T-helper 2 cell treated with Interferon-gamma antibody and Interleukin-4, amounts not matched to agents 5 μg/mL and 100 μg/mL, for 36 hours (primary cell): ENCODE data around the gene SERPINF2.

Experiments
- DNase-seq: peaks from one replicate; pipeline ENCODE4 v3.0.0; 2021; ENCODE audit warnings: low spot score
- H3K27ac Mint-ChIP-seq: one replicate; pipeline ENCODE4 v1.8.0; 2021; ENCODE audit warnings: mild to moderate bottlenecking, mixed read lengths
- H3K27me3 Mint-ChIP-seq: one replicate; pipeline ENCODE4 v1.8.0; 2021; ENCODE audit warnings: low read depth, mixed read lengths
- H3K36me3 Mint-ChIP-seq: one replicate; pipeline ENCODE4 v1.8.0; 2021; ENCODE audit warnings: low read depth, mixed read lengths
- H3K4me1 Mint-ChIP-seq: one replicate; pipeline ENCODE4 v1.8.0; 2021; ENCODE audit warnings: low read depth, mixed read lengths
- H3K4me3 Mint-ChIP-seq: one replicate; pipeline ENCODE4 v1.8.0; 2022; ENCODE audit warnings: mild to moderate bottlenecking, moderate library complexity, mixed read lengths
- H3K9me3 Mint-ChIP-seq: one replicate; pipeline ENCODE4 v1.8.0; 2021; ENCODE audit warnings: mixed read lengths

Gene SERPINF2

DNA sequence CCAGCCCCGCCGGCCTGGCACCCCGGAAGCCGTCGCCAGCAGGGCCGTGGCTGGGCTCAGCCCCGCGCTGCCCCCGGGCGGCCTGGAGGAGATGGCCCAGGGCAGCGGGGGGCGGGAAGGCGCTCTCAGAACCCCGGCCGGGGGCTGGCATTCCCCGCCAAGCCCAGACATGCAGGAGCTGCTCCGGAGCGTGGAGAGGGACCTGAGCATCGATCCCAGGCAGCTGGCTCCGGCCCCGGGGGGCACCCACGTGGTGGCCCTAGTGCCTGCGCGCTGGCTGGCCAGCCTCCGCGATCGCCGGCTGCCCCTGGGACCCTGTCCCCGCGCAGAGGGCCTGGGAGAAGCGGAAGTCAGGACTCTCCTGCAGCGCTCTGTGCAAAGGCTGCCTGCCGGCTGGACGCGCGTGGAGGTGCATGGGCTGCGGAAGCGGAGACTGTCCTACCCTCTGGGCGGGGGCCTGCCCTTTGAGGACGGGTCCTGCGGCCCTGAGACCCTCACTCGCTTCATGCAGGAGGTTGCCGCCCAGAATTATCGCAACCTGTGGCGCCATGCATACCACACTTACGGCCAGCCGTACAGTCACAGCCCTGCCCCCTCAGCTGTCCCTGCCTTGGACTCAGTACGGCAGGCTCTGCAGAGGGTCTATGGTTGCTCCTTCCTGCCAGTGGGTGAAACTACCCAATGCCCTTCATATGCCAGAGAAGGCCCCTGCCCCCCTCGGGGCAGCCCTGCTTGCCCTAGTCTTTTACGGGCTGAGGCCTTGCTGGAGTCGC is 17.6 kb upstream of the SERPINF2 start:
- H3K4me3 Mint-ChIP-seq, result peak overlapping the region; percentile 80
- peaks cover 23% of the 10 kb centered on the region for H3K4me1 Mint-ChIP-seq
- H3K36me3 Mint-ChIP-seq, result peaks cover 17% of the 10 kb centered on the region
- no peaks in the 10 kb centered on the region for H3K9me3 Mint-ChIP-seq
- peak overlapping the region; percentile 71 for H3K27ac Mint-ChIP-seq
- DNase-seq, result no peak
- no peaks in the 10 kb centered on the region for H3K27me3 Mint-ChIP-seq

DNA sequence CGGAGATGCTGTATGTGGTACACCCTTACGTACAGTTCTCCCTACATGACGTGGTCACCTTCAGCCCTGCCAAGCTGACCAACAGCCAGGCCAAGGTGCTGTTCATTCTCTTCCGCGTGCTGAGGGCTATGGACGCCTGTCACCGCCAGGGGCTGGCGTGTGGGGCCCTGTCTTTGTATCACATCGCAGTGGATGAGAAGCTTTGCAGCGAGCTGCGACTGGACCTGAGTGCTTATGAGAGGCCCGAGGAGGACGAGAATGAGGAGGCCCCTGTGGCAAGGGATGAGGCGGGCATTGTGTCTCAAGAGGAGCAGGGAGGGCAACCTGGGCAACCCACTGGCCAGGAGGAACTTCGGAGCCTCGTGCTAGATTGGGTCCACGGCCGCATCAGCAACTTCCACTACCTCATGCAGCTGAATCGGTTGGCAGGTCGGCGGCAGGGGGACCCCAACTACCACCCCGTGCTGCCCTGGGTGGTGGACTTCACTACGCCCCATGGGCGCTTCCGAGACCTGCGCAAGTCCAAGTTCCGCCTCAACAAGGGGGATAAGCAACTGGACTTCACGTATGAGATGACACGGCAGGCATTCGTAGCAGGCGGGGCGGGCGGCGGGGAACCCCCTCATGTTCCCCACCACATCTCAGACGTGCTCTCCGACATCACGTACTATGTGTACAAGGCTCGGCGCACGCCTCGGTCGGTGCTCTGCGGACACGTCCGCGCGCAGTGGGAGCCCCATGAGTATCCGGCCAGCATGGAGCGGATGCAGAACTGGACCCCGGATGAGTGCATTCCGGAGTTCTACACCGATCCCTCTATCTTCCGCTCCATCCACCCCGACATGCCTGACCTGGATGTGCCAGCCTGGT is 16.8 kb upstream of the SERPINF2 start:
- peaks cover 17% of the 10 kb centered on the region for H3K36me3 Mint-ChIP-seq
- DNase-seq, result no peak
- H3K27ac Mint-ChIP-seq, result peak overlapping the region; percentile 71
- no peaks in the 10 kb centered on the region for H3K9me3 Mint-ChIP-seq
- peaks cover 18% of the 10 kb centered on the region for H3K4me1 Mint-ChIP-seq
- no peaks in the 10 kb centered on the region for H3K27me3 Mint-ChIP-seq
- peak overlapping the region; percentile 80 for H3K4me3 Mint-ChIP-seq

DNA sequence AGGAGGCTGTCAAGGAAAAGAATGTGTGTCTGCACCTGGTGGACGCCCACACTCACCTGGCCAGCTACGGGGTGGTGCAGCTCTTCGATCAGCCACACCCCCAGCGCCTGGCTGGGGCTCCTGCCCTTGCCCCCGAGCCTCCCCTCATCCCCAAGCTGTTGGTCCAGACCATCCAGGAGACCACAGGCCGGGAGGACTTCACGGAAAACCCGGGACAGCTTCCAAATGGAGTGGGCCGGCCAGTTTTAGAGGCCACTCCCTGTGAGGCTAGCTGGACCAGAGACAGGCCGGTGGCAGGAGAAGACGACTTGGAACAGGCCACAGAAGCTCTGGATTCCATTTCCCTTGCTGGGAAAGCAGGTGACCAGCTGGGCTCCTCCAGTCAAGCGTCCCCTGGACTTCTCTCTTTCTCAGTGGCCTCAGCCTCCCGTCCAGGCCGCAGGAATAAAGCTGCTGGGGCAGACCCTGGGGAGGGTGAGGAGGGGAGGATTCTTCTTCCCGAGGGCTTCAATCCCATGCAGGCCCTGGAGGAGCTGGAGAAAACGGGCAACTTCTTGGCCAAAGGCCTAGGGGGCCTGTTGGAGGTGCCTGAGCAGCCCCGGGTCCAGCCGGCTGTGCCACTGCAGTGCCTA is 15.9 kb upstream of the SERPINF2 start:
- Mint-ChIP-seq H3K4me1 (peaks cover 16% of the 10 kb centered on the region), H3K4me3 (no peak overlapping the region), H3K9me3 (no peaks in the 10 kb centered on the region), H3K36me3 (peaks cover 17% of the 10 kb centered on the region), H3K27me3 (no peaks in the 10 kb centered on the region), H3K27ac (no peak overlapping the region)
- DNase-seq, result no peak

DNA sequence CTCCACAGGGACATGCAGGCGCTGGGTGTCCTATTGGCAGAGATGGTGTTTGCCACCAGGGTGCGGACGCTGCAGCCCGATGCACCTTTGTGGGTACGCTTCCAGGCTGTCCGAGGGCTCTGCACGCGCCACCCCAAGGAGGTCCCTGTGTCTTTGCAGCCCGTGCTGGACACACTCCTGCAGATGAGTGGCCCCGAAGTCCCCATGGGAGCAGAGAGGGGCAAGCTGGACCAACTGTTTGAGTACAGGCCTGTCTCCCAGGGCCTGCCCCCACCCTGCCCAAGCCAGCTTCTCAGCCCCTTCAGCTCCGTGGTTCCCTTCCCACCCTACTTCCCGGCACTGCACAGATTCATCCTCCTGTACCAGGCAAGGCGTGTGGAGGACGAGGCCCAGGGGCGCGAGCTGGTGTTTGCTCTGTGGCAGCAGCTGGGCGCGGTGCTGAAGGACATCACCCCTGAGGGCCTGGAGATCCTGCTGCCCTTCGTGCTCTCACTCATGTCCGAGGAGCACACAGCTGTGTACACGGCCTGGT is 15.3 kb upstream of the SERPINF2 start:
- no peak overlapping the region for H3K27ac Mint-ChIP-seq
- no peak overlapping the region for H3K4me3 Mint-ChIP-seq
- H3K27me3 Mint-ChIP-seq, result no peaks in the 10 kb centered on the region
- no peak for DNase-seq
- no peaks in the 10 kb centered on the region for H3K9me3 Mint-ChIP-seq
- H3K4me1 Mint-ChIP-seq, result peaks cover 16% of the 10 kb centered on the region
- H3K36me3 Mint-ChIP-seq, result peaks cover 17% of the 10 kb centered on the region

DNA sequence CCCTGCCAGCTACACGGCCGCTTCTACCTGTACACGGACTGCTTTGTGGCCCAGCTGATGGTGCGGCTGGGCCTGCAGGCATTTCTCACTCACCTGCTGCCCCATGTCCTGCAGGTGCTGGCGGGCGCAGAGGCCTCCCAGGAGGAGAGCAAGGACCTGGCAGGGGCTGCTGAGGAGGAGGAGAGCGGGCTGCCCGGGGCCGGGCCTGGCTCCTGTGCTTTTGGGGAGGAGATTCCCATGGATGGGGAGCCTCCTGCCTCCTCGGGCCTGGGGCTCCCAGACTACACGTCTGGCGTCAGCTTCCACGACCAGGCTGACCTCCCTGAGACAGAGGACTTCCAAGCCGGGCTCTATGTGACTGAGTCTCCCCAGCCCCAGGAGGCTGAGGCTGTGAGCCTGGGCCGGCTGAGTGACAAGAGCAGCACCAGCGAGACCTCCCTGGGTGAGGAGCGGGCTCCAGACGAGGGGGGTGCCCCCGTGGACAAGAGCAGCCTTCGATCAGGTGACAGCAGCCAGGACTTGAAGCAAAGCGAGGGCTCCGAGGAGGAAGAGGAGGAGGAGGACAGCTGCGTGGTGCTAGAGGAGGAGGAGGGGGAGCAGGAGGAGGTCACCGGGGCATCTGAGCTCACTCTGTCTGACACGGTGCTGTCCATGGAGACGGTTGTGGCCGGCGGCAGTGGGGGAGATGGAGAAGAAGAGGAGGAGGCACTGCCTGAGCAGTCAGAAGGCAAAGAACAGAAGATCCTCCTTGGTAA is 14.6 kb upstream of the SERPINF2 start:
- Mint-ChIP-seq H3K27ac (no peak overlapping the region), H3K4me1 (peaks cover 10% of the 10 kb centered on the region), H3K9me3 (no peaks in the 10 kb centered on the region), H3K36me3 (peaks cover 16% of the 10 kb centered on the region), H3K27me3 (no peaks in the 10 kb centered on the region), H3K4me3 (no peak overlapping the region)
- DNase-seq, result no peak

DNA sequence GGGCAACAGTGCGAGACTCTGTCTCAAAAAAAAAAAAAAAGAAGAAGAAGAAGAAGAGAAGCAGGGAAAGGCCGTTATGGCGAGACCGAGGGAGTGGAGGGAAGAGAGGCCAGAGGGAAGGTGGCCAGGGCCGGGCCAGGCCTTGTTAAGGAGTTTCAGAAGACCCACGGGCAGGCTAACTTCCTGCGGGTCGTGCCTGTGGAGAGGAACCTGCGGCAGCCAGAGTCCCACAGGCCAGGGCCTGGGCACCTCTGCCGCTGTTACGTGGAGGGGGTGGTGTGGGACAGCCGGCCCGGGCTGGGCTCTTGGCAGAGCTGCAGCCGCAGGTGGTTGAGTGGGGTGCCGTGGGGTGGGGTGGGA is 12.7 kb upstream of the SERPINF2 start:
- peaks cover 8% of the 10 kb centered on the region for H3K4me1 Mint-ChIP-seq

DNA sequence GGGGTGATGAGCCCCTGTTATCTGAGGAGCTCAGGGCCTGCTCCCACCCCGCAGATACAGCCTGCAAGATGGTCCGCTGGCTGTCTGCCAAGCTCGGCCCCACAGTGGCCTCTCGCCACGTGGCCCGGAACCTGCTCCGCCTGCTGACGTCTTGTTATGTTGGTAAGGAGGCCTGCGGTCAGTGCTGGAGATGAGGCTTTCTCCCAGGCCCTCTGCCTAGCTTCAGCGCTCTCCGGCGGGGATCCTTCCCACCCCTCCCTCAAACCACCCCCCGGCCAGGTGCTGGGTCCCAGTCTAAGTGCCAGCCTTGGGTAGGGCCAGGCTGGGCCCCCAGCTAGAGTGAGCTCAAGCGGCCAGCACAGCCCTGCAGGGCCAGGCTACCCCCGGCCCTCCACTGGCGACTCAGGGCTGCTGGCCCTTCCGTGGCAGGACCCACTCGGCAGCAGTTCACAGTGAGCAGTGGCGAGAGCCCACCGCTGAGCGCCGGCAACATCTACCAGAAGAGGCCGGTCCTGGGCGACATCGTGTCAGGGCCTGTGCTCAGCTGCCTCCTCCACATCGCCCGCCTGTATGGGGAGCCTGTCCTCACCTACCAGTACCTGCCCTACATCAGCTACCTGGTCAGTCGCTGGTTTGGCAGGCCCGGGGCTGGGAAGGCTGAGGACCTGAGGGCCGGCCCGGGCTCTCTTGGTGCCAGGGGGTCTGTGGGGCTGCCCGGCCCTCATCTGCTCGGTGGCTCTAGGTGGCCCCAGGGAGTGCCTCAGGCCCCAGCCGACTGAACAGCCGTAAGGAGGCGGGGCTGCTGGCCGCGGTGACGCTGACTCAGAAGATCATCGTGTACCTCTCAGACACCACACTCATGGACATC is 12.1 kb upstream of the SERPINF2 start:
- Mint-ChIP-seq H3K27me3 (no peaks in the 10 kb centered on the region), H3K27ac (no peak overlapping the region), H3K4me3 (no peak overlapping the region), H3K36me3 (peaks cover 17% of the 10 kb centered on the region), H3K4me1 (peaks cover 5% of the 10 kb centered on the region), H3K9me3 (no peaks in the 10 kb centered on the region)
- DNase-seq, result no peak

More for the DNA sequence above, 12.7 kb upstream of the SERPINF2 start:
- no peak overlapping the region for H3K27ac Mint-ChIP-seq
- H3K9me3 Mint-ChIP-seq, result no peaks in the 10 kb centered on the region
- peaks cover 19% of the 10 kb centered on the region for H3K36me3 Mint-ChIP-seq
- no peak for DNase-seq
- H3K4me3 Mint-ChIP-seq, result no peak overlapping the region
- H3K27me3 Mint-ChIP-seq, result no peaks in the 10 kb centered on the region

DNA sequence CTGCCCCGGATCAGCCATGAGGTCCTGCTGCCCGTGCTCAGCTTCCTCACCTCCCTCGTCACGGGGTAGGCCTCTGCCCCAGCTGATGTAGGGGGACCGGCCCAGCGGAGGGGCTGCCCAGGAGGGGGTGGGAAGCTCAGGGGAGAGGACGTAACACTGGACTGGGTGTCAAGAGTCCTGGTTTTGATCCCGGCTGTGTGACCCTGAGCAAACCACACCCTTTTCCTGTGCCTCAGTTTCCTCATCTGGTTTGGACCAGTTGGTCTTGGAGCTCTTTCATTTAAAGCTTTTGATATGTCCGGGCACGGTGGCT is 11.5 kb upstream of the SERPINF2 start:
- Mint-ChIP-seq H3K27me3 (no peaks in the 10 kb centered on the region), H3K27ac (no peak overlapping the region), H3K9me3 (no peaks in the 10 kb centered on the region), H3K36me3 (peaks cover 14% of the 10 kb centered on the region), H3K4me3 (no peak overlapping the region), H3K4me1 (peaks cover 3% of the 10 kb centered on the region)
- no peak for DNase-seq

DNA sequence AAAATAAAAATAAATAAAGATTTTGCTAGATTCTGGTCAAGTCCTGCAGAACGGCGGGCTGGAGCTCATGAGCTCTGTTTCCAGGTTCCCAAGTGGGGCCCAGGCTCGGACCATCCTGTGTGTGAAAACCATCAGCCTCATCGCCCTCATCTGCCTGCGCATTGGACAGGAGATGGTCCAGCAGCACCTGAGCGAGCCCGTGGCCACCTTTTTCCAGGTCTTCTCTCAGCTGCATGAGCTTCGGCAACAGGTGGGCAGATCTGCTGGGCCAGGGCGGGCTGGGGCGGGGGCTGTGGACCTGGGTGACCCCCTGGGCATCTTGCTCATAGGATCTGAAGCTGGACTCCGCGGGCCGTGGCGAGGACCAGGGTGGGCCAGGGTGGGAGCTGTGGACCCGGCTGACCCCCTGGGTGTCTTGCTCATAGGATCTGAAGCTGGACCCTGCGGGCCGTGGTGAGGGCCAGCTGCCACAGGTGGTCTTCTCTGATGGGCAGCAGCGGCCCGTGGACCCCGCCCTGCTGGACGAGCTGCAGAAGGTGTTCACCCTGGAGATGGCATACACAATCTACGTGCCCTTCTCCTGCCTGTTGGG is 10.3 kb upstream of the SERPINF2 start:
- Mint-ChIP-seq H3K9me3 (no peaks in the 10 kb centered on the region), H3K27me3 (no peaks in the 10 kb centered on the region), H3K4me1 (peaks cover 3% of the 10 kb centered on the region), H3K27ac (no peak overlapping the region), H3K4me3 (no peak overlapping the region), H3K36me3 (peaks cover 19% of the 10 kb centered on the region)
- no peak for DNase-seq

DNA sequence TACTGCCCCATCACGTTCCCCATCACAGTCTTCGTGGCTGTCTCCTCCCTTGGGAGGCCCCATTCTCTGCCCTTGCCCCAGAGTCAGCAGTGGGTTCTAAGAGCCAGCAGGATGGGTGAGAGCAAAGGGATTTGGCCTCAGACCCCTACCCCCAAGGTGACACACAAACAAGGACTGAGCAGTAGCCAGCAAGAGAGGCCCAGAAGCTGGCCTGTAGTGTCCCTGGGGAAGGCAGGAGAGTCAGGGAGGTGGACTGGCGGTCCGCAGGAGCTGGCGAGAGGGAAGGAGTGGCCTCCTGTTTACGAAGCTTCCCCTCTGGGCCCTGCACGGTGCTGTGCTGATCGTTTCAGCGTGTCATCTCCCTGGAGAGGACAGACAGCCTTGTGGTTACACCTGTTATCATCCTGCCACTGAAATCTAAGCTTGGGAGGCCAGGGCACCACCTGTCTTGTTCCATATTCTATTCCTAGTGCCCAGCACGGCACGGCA is 9.8 kb upstream of the SERPINF2 start:
- H3K4me3 Mint-ChIP-seq, result no peak overlapping the region
- H3K4me1 Mint-ChIP-seq, result peaks cover 3% of the 10 kb centered on the region
- no peaks in the 10 kb centered on the region for H3K9me3 Mint-ChIP-seq
- peaks cover 23% of the 10 kb centered on the region for H3K36me3 Mint-ChIP-seq
- H3K27me3 Mint-ChIP-seq, result no peaks in the 10 kb centered on the region
- DNase-seq, result no peak
- no peak overlapping the region for H3K27ac Mint-ChIP-seq

DNA sequence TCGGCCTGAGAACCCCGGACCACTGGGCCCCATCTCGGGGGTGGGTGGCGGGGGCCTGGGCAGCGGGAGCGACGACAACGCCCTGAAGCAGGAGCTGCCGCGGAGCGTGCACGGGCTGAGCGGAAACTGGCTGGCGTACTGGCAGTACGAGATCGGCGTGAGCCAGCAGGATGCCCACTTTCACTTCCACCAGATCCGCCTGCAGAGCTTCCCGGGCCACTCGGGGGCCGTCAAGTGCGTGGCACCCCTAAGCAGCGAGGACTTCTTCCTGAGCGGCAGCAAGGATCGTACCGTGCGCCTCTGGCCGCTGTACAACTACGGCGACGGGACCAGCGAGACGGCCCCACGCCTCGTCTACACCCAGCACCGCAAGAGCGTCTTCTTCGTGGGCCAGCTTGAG is 8.9 kb upstream of the SERPINF2 start:
- Mint-ChIP-seq H3K36me3 (peaks cover 23% of the 10 kb centered on the region), H3K4me3 (no peak overlapping the region), H3K27me3 (no peaks in the 10 kb centered on the region), H3K4me1 (peaks cover 3% of the 10 kb centered on the region), H3K9me3 (no peaks in the 10 kb centered on the region), H3K27ac (no peak overlapping the region)
- no peak for DNase-seq

DNA sequence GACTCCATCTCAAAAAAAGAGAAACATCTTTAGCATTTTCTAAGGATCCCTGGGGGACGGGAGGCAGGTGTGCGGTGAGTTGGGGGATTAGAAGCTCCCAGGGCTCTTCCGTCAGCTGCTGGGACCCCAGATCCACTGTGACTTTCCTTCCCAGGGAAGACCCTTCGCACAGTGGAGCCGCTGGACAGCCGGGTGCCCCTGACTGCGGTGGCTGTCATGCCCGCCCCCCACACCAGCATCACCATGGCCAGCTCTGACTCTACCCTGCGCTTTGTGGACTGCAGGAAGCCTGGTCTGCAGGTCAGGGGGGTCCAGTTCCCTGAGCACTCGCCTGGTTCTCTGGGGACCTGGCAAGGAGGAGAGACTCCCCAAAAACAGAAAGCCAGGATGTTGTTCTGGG is 7.3 kb upstream of the SERPINF2 start:
- Mint-ChIP-seq H3K36me3 (peaks cover 15% of the 10 kb centered on the region), H3K27ac (no peak overlapping the region), H3K9me3 (no peaks in the 10 kb centered on the region), H3K27me3 (no peaks in the 10 kb centered on the region), H3K4me1 (no peaks in the 10 kb centered on the region), H3K4me3 (no peak overlapping the region)
- no peak for DNase-seq
